ENCODE measurements around the gene GGN. TPM values are rescaled to one million over a fixed set of nuclear protein-coding genes. Genes with fewer than 3 reads are reported as not detected.
A peak's percentile ranks its signal among the peaks of the same experiment; 100 is the strongest.

The GGN gene
- polyA plus RNA-seq, 4 donors, result 0.27 to 1.5 (median 0.69) TPM

GRCh38 chr19:38388349-38389100, 691 bp upstream of the GGN start, which contains the start of gene SPRED3:
SPRED3 (plus strand) TSS chr19:38388697; CDS start chr19:38390303, 1,606 bp downstream.
- DNase-seq (ENCODE audit: low read depth in 4 of 4, low spot score in 2 of 4), result peak in 1 of 4 donors; percentile 54

GRCh38 chr19:38386971-38387549, 774 bp downstream of the GGN start:
- no peak for DNase-seq (ENCODE audit: low read depth in 4 of 4, low spot score in 2 of 4)

- no peak for DNase-seq (ENCODE audit: low read depth in 4 of 4, low spot score in 2 of 4)
Observed at GRCh38 chr19:38386300-38386970, 1.4 kb downstream of the GGN start.

GRCh38 chr19:38385804-38386257, 2.0 kb downstream of the GGN start:
- DNase-seq (ENCODE audit: low read depth in 4 of 4, low spot score in 2 of 4), result no peak

GRCh38 chr19:38385057-38385803, 2.6 kb downstream of the GGN start:
- DNase-seq (ENCODE audit: low read depth in 4 of 4, low spot score in 2 of 4), result no peak

GRCh38 chr19:38384209-38385027, 3.4 kb downstream of the GGN start:
- no peak for DNase-seq (ENCODE audit: low read depth in 4 of 4, low spot score in 2 of 4)

- DNase-seq (ENCODE audit: low read depth in 4 of 4, low spot score in 2 of 4), result no peak
Observed at GRCh38 chr19:38383743-38384142, 4.1 kb downstream of the GGN start.

- DNase-seq (ENCODE audit: low read depth in 4 of 4, low spot score in 2 of 4), result no peak
Observed at GRCh38 chr19:38383184-38383583, 4.7 kb downstream of the GGN start.

- no peak for DNase-seq (ENCODE audit: low read depth in 4 of 4, low spot score in 2 of 4)
Observed at GRCh38 chr19:38381138-38381537, 6.7 kb downstream of the GGN start.

GRCh38 chr19:38378866-38379265, 9.0 kb downstream of the GGN start:
- no peak for DNase-seq (ENCODE audit: low read depth in 4 of 4, low spot score in 2 of 4)

GRCh38 chr19:38377052-38377451, 10.8 kb downstream of the GGN start:
- DNase-seq (ENCODE audit: low read depth in 4 of 4, low spot score in 2 of 4), result no peak

- no peak for DNase-seq (ENCODE audit: low read depth in 4 of 4, low spot score in 2 of 4)
Observed at GRCh38 chr19:38376576-38376975, 11.3 kb downstream of the GGN start.

- DNase-seq (ENCODE audit: low read depth in 4 of 4, low spot score in 2 of 4), result no peak
Observed at GRCh38 chr19:38375748-38376147, 12.1 kb downstream of the GGN start.

- no peak for DNase-seq (ENCODE audit: low read depth in 4 of 4, low spot score in 2 of 4)
Observed at GRCh38 chr19:38375098-38375493, 12.7 kb downstream of the GGN start.

- peak; percentile 92 to 98 (median 96) for DNase-seq (ENCODE audit: low read depth in 4 of 4, low spot score in 2 of 4)
Observed at GRCh38 chr19:38374332-38375097, 13.3 kb downstream of the GGN start, which contains the start of gene PSMD8. PSMD8 (plus strand) TSS chr19:38374571; CDS start chr19:38374602, 31 bp downstream.

- DNase-seq (ENCODE audit: low read depth in 4 of 4, low spot score in 2 of 4), result no peak
Observed at GRCh38 chr19:38373907-38374331, 13.9 kb downstream of the GGN start.

GRCh38 chr19:38371081-38371480, 16.8 kb downstream of the GGN start:
- DNase-seq (ENCODE audit: low read depth in 4 of 4, low spot score in 2 of 4), result no peak

GRCh38 chr19:38370299-38370698, 17.5 kb downstream of the GGN start:
- no peak for DNase-seq (ENCODE audit: low read depth in 4 of 4, low spot score in 2 of 4)

GRCh38 chr19:38369584-38369983, 18.2 kb downstream of the GGN start:
- DNase-seq (ENCODE audit: low read depth in 4 of 4, low spot score in 2 of 4), result no peak

Measured in left renal cortex interstitium (tissue), 4 donors.